T follicular helper cell (primary cell): Measurements from ENCODE around the gene DPF1.
"Not testable (repeated sequence)": the region's sequence is repeated elsewhere in the genome, so short reads cannot be mapped to it uniquely, and the experiment has no call there.

Experiments
- DNase-seq: peaks from one replicate; pipeline ENCODE4 v3.0.0-alpha.2; 2020; ENCODE audit warnings: low read depth
- total RNA-seq, 2 experiments: gene quantifications; one replicate each; lab custom pipeline; 2026; lab: John Stamatoyannopoulos, UW

DPF1 gene
- total RNA-seq: 0 to 0.04 reads per million in 2 experiments

DNA sequence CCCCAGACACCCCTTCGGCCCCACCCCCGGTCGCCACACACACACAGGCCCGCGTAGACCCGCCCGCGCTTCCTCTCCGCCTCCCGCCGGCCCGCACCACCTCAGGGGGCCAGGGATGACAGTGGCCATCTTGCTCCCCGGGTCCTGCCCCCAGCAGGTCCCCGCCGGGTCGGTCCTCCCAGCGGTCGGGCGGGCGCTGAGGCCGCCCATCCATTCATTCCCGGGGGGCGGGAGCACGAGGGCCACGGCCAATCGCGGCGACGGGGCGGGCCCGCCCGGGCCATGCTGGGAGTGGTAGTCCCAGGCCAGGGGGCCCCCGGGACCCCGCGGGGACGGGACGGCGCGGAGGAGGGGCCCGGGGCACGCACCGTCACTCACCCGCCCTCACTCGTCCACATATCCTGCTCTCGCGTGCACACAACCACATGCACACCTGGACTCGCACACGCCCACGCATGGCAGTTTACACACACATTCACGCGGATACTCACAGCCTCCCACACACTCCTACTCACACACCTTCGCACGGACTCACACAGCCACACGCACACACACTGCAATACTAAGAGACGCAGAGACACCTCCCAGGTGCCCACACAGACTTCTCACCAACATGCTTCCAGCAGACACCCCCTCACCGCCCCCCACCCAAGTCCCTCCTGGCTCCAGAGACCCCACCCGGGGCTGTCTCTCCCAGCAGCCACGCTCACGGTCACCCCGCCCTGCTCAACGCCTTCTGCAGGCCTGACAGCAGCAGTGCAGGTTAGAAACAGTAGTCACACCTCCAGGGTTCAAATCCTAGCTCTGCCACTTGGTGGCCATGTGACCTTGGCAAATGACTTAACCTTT, at the start of gene DPF1:
Gene DPF1, minus strand, starts transcription at position 209 of the 849 bp plus-strand sequence. Its CDS starts 80 bp downstream, at position 129.
- DNase-seq: no peak

DNA sequence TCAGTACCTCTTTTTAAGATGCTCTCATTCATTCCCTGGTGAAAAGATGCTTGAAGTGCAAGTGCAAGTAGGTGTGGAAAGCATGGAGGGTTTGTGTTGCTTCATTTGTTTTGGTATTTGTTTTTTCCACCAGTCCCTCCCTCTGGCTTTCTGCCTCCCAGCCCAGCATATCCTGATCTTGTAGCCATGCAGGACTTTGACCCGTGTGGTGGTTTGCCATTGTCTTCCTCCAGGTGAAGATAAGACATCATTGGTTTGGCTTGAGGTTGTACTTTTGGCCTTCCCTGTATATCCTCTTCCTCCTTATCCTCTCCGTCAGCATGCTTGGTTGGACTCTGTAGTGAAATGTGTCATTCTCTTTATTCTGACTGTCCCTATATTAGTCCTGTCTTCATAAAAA, 49.5 kb upstream of the DPF1 start:
- no peak for DNase-seq

GRCh38 chr19:38270587-38271167, 46.7 kb upstream of the DPF1 start:
- no peak for DNase-seq

DNA sequence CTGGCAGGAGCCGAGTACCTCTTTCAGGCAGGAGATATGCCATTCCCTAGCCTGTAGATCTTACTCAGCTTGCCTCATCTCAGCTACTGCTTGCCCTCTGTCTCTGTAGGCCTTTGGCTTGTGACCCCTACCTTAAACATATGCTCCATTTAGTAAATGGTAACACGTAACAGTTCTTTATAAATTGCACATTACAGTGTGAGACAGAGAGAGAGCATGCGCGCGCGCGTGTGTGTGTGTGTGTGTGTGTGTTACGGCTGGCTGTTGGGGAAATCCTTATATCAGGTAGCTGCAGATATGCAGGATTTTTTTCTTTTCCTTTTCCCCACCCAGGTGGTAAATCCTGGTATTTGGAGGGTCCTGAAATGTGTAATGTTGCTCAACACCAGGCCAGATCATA, 44.5 kb upstream of the DPF1 start:
- DNase-seq: no peak

GRCh38 chr19:38267761-38268483, 43.9 kb upstream of the DPF1 start:
- DNase-seq: no peak

DNA sequence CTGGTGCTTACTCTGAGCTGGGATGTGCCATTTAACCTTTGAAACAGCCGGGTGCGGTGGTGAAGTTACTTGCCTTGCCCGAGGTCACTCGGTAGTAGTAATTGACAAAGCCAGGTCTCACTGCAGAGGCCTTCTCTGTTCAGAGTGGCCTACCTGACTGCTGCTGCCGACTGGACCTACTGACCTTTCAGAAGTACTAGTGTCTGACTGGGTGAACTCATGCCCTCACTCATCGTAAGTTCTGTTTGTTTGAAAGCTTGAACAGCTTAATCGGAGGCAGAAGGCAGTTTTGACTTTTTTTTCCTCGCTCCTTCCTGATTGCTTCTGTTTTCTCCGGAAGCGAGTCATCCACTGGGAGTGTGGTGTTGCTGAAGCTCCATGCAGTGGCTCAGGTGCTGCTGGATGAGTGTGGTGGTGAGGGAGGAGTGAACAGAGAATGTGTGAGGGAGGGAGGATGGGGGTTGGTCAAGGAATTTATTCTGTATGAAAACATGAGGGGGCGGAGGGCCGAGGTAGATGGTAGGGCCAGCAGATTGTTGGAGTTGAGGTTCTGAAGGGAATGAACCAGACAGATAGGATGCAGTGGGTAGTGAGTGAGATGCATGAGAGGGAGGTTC, 43.1 kb upstream of the DPF1 start:
- no peak for DNase-seq

DNA sequence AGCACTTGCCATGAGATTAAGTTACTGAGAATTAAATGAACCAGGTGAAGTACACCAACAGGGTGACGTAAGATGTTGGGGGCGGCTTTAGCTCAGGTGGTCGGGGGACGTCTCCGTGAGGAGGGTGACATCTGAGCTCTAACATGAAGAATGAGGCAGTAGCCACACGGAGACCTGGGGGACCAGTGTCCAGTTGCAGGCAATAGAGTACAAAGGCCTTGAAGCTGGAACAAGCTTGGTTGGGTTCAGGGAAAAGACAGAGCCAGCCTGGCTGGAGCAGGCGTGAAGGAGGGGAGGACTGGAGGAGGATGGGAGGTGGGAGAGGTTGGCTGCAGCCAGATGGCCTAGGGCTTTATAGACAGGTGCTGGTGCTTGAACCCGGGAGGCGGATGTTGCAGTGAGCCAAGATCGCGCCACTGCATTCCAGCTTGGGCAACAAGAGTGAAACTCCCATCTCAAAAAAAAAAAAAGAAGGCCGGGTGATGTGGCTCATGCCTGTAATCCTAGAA, 42.0 kb upstream of the DPF1 start:
- no peak for DNase-seq

GRCh38 chr19:38265213-38265861, 41.3 kb upstream of the DPF1 start:
- DNase-seq: no peak

DNA sequence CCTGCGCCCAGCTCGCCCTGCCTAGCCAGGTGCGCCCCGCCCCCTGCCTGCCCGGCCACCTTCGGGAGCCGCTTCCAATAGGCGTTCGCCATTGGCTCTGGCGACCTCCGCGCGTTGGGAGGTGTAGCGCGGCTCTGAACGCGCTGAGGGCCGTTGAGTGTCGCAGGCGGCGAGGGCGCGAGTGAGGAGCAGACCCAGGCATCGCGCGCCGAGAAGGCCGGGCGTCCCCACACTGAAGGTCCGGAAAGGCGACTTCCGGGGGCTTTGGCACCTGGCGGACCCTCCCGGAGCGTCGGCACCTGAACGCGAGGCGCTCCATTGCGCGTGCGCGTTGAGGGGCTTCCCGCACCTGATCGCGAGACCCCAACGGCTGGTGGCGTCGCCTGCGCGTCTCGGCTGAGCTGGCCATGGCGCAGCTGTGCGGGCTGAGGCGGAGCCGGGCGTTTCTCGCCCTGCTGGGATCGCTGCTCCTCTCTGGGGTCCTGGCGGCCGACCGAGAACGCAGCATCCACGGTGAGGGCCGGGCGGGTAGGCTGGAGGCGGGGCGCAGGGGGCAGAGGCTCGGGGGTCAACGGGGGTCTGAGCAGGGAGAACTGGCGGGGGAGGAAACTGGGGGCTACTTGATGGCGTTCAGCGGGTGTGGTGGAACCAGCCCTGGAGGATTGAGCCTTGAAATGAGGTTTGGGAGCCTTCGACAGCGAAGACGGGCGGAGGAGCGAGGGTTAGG, 40.6 kb upstream of the DPF1 start, which contains the start of gene SPINT2:
Gene SPINT2, plus strand, starts transcription at position 88 of the 727 bp plus-strand sequence. Its CDS starts 320 bp downstream, at position 408.
- peak; percentile 18 for DNase-seq

DNA sequence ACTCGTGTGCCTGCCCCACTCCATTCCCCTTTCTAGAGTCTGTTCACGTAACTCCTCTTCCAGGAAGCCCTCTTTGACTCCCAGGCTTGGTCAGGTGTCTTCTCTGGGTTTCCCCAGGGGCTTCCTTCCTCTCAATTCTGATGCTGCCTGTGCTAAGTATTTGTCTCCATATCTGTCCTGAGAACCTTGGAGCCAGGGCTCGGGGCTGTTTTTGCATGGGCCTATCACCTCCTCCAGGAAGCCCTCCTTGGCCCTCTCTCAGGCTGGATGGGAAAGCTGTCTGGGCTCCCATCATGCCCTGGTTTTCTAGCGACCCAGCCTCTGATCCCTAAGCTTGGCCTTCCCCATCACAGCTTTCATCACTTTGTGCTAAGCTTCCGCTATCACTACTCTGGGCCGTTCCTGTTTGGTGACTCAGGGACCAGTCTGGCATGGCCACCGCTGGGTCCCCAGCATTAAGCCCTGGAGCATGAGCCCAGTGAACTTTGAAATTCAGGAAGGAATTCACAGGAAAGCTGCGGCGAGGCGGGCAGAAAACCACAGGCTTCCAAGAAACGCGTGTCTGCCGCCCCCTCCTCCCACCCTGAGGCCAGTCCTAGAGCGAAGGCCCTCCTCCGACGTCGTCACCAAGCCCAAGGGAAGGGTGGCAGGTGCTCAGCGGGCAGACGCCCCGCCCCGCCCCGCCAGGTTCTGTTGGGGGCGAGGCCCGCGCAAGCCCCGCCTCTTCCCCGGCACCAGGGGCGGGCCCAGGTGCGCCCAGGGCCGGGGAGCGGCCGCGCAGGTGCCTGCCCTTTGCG, 39.9 kb upstream of the DPF1 start:
- DNase-seq: peak; percentile 62

DNA sequence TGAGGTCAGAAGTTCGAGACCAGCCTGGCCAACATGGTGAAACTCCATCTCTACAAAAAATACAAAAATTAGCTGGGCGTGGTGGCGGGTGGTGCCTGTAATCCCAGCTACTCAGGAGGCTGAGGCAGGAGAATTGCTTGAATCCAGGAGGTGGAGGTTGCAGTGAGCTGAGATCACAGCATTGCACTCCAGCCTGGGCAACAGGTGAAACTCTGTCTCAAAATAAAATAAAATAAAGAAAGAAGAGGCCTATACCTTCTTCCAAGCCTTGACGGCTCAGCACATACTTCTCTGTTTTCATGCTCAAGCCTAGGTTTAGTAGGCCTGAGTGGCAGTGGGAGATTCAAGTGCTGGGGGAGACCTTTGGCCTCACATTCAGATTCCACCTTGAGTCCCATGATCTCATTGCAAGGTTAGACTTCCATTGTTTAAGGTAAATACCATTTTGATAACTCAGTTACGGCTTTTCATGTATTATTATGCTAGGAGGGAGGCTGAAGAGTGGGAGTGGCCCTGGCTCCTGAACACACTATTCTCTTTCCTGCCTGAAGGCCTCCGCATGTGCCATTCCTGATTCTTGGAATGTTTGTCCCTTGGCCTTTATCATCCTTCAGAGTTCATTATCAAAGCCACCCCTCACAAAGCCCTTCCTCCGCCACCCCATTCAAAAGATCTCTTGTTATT, 38.7 kb upstream of the DPF1 start:
- no peak for DNase-seq

GRCh38 chr19:38261942-38262341, 37.9 kb upstream of the DPF1 start:
- DNase-seq: not testable (repeated sequence)

DNA sequence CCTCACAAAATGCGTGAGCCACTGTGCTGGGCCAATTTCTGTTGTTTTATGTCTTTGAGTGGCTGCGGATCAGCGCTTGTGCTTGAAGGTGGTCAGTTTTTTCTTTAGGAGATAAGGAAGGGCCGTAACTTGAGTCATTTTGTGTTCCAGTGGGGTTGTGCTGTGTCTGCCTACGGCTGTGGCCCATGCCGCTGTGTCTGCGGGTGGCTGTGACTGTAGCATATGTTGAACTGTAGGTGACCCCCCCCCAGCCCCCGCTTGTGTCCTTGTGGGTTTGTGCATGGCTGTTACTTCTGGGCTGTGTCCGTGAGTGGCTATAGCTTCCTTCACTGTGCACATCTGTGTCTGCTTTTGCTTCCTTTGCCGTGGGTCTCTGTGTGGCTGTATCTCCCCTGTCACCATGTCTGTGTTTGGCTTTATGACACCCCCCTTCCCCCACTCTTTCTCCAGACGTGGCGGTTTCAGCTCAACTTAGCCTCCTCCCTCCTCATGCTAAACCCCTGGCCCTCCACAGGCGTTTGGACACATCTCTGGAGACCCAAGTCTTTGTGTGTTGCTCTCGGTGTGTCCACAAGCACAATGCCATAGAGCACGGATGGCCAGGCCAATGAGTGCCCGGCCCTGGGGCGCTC, 31.5 kb upstream of the DPF1 start:
- DNase-seq: no peak

- DNase-seq: no peak
Measured at GRCh38 chr19:38253788-38254187, 29.8 kb upstream of the DPF1 start.

GRCh38 chr19:38252941-38253691, 29.1 kb upstream of the DPF1 start:
- DNase-seq: no peak

DNA sequence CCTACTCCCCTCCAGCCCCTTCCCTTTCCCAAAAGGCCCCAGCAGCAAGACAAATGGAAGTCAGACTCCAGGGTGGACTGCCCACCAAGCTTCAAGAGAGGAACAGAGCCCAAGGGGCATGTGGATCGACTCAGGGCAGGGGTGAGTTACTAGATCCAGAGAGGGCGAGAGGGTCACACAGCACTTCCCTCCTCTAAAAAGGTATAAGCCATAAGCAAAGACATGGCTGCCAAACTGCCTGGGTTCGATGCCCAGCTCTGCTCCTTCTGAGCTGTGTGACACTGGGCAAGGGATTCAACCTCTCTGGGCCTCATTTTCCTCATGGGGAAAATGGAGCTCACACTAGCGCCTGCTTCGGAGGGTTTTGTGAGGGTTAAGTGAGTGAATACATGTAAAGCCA, 28.4 kb upstream of the DPF1 start:
- no peak for DNase-seq

DNA sequence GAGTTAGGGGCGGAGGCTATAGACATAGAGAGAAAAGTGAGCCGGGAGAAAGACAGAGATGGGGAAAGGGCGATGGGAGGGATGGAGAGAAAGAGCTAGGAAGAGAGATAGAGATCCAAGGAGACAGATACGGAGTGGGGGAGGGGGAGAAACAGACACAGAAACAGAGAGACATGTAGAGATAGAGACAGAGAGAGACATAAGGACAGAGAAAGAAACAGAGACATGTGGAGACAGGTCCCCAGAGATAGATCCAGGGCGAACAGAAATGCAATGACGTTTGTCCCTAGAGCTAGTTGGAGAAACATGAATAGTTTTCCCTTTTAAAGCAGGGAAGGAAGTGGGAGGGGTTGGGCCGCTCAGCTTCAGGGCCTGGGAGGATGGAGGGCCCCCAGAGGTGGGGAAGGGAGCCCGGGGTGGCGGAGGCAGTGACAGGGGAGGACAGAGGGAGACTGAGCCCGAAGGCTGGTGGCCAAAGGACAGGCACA, 27.6 kb upstream of the DPF1 start:
- DNase-seq: no peak
